ENCODE results near the gene PAN3.

PAN3 gene

DNA sequence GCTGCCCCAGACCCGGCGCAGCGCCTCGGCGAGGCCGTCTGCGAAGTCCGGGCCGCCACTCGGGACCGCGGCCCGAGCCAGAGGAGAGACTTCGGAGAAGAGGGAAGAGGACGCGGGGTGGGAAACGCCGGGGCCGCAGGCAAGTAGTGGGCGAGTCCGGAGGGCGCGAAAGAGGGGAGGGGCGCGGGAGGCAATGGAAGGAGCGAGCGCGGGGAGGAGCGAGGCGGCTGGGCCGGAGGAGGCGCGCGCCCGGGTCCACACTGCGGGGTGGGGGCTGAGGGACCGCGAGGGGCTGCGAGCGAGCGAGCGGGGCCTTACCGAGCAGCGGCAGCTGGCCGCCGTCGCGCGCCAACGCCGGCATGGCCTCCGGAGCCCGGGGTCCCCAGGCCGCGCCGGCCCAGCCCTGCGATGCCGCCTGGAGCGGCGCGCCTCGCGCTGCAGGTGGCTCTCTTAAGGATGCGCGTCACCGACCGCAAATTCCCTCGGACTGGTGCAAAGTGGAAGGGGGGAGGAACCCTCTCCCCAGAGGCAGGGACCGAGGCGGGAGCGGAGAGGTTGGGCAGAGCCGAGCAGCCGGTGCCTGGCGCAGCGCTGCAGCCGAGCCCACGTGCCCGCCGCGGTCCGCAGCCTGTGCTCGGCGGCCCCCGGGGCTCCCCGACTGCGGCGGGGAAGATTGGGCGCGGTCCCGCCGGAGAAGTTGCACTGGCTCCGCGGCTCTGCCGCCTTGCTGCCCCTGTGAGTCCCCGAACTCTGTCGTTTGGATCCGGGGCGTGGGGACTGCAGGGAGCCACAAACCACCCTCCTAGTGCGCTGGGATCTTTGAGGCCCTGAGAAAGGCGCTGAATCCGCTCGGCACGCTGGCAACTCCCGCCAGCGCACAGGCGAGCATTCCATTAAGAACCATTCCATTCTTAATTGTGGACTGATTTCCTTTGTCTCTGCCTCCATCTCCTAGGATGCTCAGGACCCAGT, 37.9 kb upstream of the PAN3 start, which contains the start of gene FLT3:
TSS of gene FLT3 (minus strand) at position 427 of the 972 bp plus-strand sequence. CDS start at position 361, 66 bp downstream.
- TF ChIP-seq, protein P1, sequence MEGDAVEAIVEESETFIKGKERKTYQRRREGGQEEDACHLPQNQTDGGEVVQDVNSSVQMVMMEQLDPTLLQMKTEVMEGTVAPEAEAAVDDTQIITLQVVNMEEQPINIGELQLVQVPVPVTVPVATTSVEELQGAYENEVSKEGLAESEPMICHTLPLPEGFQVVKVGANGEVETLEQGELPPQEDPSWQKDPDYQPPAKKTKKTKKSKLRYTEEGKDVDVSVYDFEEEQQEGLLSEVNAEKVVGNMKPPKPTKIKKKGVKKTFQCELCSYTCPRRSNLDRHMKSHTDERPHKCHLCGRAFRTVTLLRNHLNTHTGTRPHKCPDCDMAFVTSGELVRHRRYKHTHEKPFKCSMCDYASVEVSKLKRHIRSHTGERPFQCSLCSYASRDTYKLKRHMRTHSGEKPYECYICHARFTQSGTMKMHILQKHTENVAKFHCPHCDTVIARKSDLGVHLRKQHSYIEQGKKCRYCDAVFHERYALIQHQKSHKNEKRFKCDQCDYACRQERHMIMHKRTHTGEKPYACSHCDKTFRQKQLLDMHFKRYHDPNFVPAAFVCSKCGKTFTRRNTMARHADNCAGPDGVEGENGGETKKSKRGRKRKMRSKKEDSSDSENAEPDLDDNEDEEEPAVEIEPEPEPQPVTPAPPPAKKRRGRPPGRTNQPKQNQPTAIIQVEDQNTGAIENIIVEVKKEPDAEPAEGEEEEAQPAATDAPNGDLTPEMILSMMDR (IDR thresholded peaks at IDR 0.05) = no peak

DNA sequence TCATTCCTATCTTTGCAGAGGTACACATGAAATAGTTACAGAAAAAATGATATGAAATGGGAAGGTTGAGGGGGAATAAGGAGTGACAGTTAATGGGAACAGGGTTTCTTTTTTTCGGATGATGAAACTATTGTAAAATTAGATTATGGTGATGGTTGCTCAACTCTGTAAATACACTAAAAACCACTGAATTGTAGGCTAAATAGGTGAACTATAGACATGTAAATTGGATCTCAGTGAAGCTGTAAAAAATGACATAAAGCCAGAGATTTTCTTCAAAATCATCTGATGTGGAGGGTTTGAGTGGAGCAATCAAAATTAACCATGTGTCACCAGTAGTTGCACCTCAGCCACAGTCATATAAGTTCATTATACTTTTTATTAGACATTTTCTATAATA, 31.4 kb upstream of the PAN3 start:
- TF ChIP-seq, protein P1 (IDR thresholded peaks at IDR 0.05) = no peak

- TF ChIP-seq, protein P1 (IDR thresholded peaks at IDR 0.05) = no peak
Observed at GRCh38 chr13:28110414-28110813, 27.9 kb upstream of the PAN3 start.

DNA sequence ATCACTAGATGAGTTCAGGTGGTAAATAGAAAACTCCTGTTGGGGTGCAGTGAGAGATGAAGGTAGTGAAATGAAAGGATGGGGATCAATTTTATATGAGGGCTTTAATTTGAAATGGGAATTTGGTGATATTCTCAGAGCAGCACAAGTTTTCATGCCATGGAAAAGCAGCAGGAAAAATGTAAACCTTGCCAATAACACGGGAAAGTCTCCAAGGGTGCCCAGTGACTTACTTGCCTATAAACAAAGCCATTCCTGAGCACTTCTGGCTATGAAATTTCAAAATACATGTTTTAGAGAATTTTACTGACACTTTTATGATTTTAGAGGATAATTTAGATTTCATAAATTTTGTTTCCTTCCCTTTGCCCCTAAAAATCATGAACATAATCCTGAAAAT, 21.6 kb upstream of the PAN3 start:
- TF ChIP-seq, protein P1 (IDR thresholded peaks at IDR 0.05) = no peak

GRCh38 chr13:28117689-28118377, 20.5 kb upstream of the PAN3 start:
- TF ChIP-seq, protein P1 (IDR thresholded peaks at IDR 0.05) = no peak

DNA sequence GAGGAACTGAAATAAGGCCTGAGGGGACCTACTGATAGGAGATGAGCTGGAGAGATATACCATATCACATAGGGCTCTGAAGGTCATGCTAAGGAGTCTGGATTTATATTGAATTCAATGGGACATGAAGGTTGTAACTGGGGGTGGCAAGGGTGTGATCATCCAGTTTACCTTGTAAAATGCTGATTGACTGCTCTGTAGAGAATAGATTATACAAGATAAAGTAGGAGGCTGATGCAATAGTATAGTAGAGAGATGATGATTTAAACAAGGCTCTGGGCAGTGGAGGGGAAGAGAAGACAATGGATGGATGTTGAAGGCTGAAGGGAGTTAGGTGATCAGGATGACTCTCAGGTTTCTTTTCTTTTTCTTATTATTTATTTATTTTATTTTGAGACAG, 18.0 kb upstream of the PAN3 start:
- TF ChIP-seq, protein P1 (IDR thresholded peaks at IDR 0.05) = no peak

- TF ChIP-seq, protein P1 (IDR thresholded peaks at IDR 0.05) = no peak
Observed at GRCh38 chr13:28121224-28121623, 17.1 kb upstream of the PAN3 start.
